GM12878 (cell line): ENCODE measurements around the gene DPYSL4. TPM values are rescaled to one million over a fixed set of nuclear protein-coding genes. Genes with fewer than 3 reads are reported as not detected.

ENCODE experiments used
- CEBPB ChIP-seq, 2 experiments: fragments of 150-350 bp in 1 of 2; IDR thresholded peaks; 2 replicates each; pipeline ENCODE4 v1.6.1; 2012 to 2014; ENCODE audit warnings: low read depth in 2 of 2, low read length in 2 of 2, borderline replicate concordance in 1 of 2, inconsistent platforms in 1 of 2
- CUX1 ChIP-seq: IDR thresholded peaks from 2 replicates; pipeline ENCODE4 v1.6.1; 2012; ENCODE audit warnings: improper control_type of control experiment, low read depth, low read length; ENCODE audit not compliant: insufficient replicate concordance
- E2F8 ChIP-seq: fragments of 450-650 bp; IDR thresholded peaks from 2 replicates; pipeline ENCODE4 v1.6.1; 2018; ENCODE audit warnings: mild to moderate bottlenecking, low read depth, moderate library complexity; ENCODE audit not compliant: partially characterized antibody
- HDAC2 ChIP-seq: fragments of 200-600 bp; sonication (generic); IDR thresholded peaks from 2 replicates; pipeline ENCODE4 v1.6.1; 2017
- MTA3 ChIP-seq: IDR thresholded peaks from 2 replicates; pipeline ENCODE4 v1.6.1; 2012; ENCODE audit warnings: low read length, inconsistent platforms, borderline replicate concordance
- NR2C1 ChIP-seq: fragments of 450-650 bp; IDR thresholded peaks from 2 replicates; pipeline ENCODE4 v1.6.1; 2017; ENCODE audit warnings: antibody characterized with exemption, mild to moderate bottlenecking, moderate library complexity
- SMARCA5 ChIP-seq: fragments of 450-650 bp; IDR thresholded peaks from 2 replicates; pipeline ENCODE4 v1.6.1; 2017; ENCODE audit warnings: mild to moderate bottlenecking
- USF1 ChIP-seq: IDR thresholded peaks from 2 replicates; pipeline ENCODE4 v1.6.1; 2011; ENCODE audit warnings: borderline replicate concordance, low read depth, mild to moderate bottlenecking, moderate library complexity, mixed read lengths, low read length; ENCODE audit not compliant: insufficient read depth; ENCODE audit errors: extremely low read length
- polyA plus RNA-seq, 11 experiments: library from polyadenylated mRNA; depleted of rRNA in 4 of 11; unstranded in 6 of 11; stranded (reverse) in 5 of 11; fragments of >200 nt; fragmentation: Nextera tagmentation in 4 of 11; fragmentation: Illumina TruSeq in 1 of 11; extraction: Ambion mirVana in 4 of 11; extraction: Trizol in 1 of 11; gene quantifications; 1 replicate in 1 of 11; 2 replicates in 10 of 11; pipeline versions ENCODE4 v1.2.1 to v1.2.3, GENCODE V29; 2011 to 2016; ENCODE audit warnings: inconsistent platforms in 2 of 11, missing spikeins in 2 of 11, low read depth in 1 of 11
- total RNA-seq, 4 experiments: library from RNA; depleted of rRNA in 3 of 4; stranded (reverse); fragments of >200 nt in 3 of 4; fragmentation: Illumina TruSeq in 1 of 4; extraction: Trizol in 1 of 4; gene quantifications; 2 replicates each; pipeline versions ENCODE4 v1.2.1 to v1.2.3, GENCODE V29; 2013 to 2021

DPYSL4 gene
- total and polyA plus RNA-seq, 10 of the 15 experiments (the other 5 are each of a cell fraction or from before 2014, with no cell fraction given): 0.10 to 0.21 TPM; not detected in 8

GRCh38 chr10:132230557-132231210 lies 43.9 kb downstream of the DPYSL4 start (continued):
- no peak for TF ChIP-seq CUX1
- no peak for TF ChIP-seq HDAC2
- no peak for TF ChIP-seq USF1
- TF ChIP-seq E2F8: no peak
- TF ChIP-seq NR2C1: no peak
- TF ChIP-seq SMARCA5: no peak
- no peak for TF ChIP-seq MTA3
- no peak for TF ChIP-seq CEBPB (IDR thresholded peaks at IDR 0.05; ENCODE audit: borderline replicate concordance in 1 of 2, low read depth in 2 of 2, low read length in 2 of 2)
